MM.1S (cell line): ENCODE results near the gene PPP1R13B.

Experiments used
- DNase-seq: peaks from one replicate; pipeline ENCODE4 v3.0.0-alpha.2; 2015
- H2AFZ ChIP-seq: fragments of 300-600 bp; sonication (generic); 2 replicates; pipeline ENCODE4 v1.6.0; 2016; ENCODE audit warnings: antibody characterized with exemption, low read length
- H3F3A ChIP-seq: fragments of 300-600 bp; sonication (generic); 2 replicates; pipeline ENCODE4 v1.6.1; 2016; ENCODE audit warnings: mild to moderate bottlenecking, antibody characterized with exemption, low read length, moderate library complexity, mixed read lengths; ENCODE audit not compliant: insufficient read depth
- H3K27ac ChIP-seq: fragments of 300-600 bp; sonication (generic); 2 replicates; pipeline ENCODE4 v1.5.1; 2016; ENCODE audit warnings: mild to moderate bottlenecking, low read length
- H3K27me3 ChIP-seq: fragments of 300-600 bp; sonication (generic); replicated peaks from 2 replicates; pipeline ENCODE4 v1.6.0; 2016; ENCODE audit warnings: low read length; ENCODE audit not compliant: insufficient read depth
- H3K36me3 ChIP-seq: fragments of 300-600 bp; sonication (generic); replicated peaks from 2 replicates; pipeline ENCODE4 v1.6.1; 2016; ENCODE audit warnings: mild to moderate bottlenecking, low read length, mixed read lengths; ENCODE audit not compliant: insufficient read depth
- H3K4me1 ChIP-seq: fragments of 300-600 bp; sonication (generic); 2 replicates; pipeline ENCODE4 v1.6.1; 2016; ENCODE audit warnings: low read length, mixed read lengths
- H3K4me2 ChIP-seq: fragments of 300-600 bp; sonication (generic); 2 replicates; pipeline ENCODE4 v1.6.0; 2016; ENCODE audit warnings: low read depth, low read length
- H3K4me3 ChIP-seq: fragments of 300-600 bp; sonication (generic); 2 replicates; pipeline ENCODE4 v1.5.1; 2016; ENCODE audit warnings: low read length, mixed read lengths
- H3K79me2 ChIP-seq: fragments of 300-600 bp; sonication (generic); 2 replicates; pipeline ENCODE4 v1.6.1; 2016; ENCODE audit warnings: mixed run types, low read length, mixed read lengths
- H3K9ac ChIP-seq: fragments of 300-600 bp; sonication (generic); 2 replicates; pipeline ENCODE4 v1.6.1; 2016; ENCODE audit warnings: low read length, mixed read lengths
- H3K9me2 ChIP-seq: fragments of 300-600 bp; sonication (generic); replicated peaks from 2 replicates; pipeline ENCODE4 v1.6.1; 2016; ENCODE audit warnings: mild to moderate bottlenecking, low read length, mixed read lengths; ENCODE audit not compliant: insufficient read depth
- H3K9me3 ChIP-seq: fragments of 300-600 bp; sonication (generic); replicated peaks from 2 replicates; pipeline ENCODE4 v1.6.1; 2016; ENCODE audit warnings: mild to moderate bottlenecking, low read length, mixed read lengths; ENCODE audit not compliant: insufficient read depth
- H4K20me1 ChIP-seq: fragments of 300-600 bp; sonication (generic); 2 replicates; pipeline ENCODE4 v1.6.1; 2016; ENCODE audit warnings: mild to moderate bottlenecking, low read length, moderate library complexity, mixed read lengths; ENCODE audit not compliant: insufficient read depth
- CTCF ChIP-seq: fragments of 300-600 bp; sonication (generic); IDR thresholded peaks from 2 replicates; pipeline ENCODE4 v1.5.1; 2016; ENCODE audit warnings: antibody characterized with exemption, low read length, mixed read lengths
- EZH2 ChIP-seq: fragments of 300-600 bp; sonication (generic); optimal IDR thresholded peaks from 2 replicates; pipeline ENCODE3; 2017; ENCODE audit warnings: low read depth, mild to moderate bottlenecking, antibody characterized with exemption, low read length, mixed read lengths
- EZH2phosphoT487 ChIP-seq: fragments of 300-600 bp; sonication (generic); IDR thresholded peaks from 2 replicates; pipeline ENCODE4 v1.6.1; 2018; ENCODE audit warnings: antibody characterized with exemption, low read length

Gene PPP1R13B

GRCh38 chr14:103741876-103742275 is 105.5 kb downstream of the PPP1R13B start:
- H3K79me2 ChIP-seq: no peaks in the 10 kb centered on the region
- no peak overlapping the region for H3K4me2 ChIP-seq
- TF ChIP-seq EZH2phosphoT487 (no peak), EZH2 (no peak), CTCF (no peak)

GRCh38 chr14:103740991-103741689 is 106.2 kb downstream of the PPP1R13B start:
- Histone ChIP-seq H3K9me3 (no peaks in the 10 kb centered on the region), H3K4me1 (no peaks in the 10 kb centered on the region), H3K27me3 (no peaks in the 10 kb centered on the region), H4K20me1 (no peaks in the 10 kb centered on the region), H3K4me2 (no peak overlapping the region), H3K4me3 (no peak overlapping the region), H3K27ac (no peak overlapping the region), H3K79me2 (no peaks in the 10 kb centered on the region), H3K36me3 (no peaks in the 10 kb centered on the region), H3F3A (no peaks in the 10 kb centered on the region), H3K9me2 (no peaks in the 10 kb centered on the region), H2AFZ (no peak overlapping the region), H3K9ac (no peak overlapping the region)
- no peak for DNase-seq
- TF ChIP-seq EZH2 (no peak), EZH2phosphoT487 (no peak), CTCF (no peak)

More at GRCh38 chr14:103741876-103742275, 105.5 kb downstream of the PPP1R13B start:
- no peaks in the 10 kb centered on the region for H3K4me1 ChIP-seq
- H3K9ac ChIP-seq: no peak overlapping the region
- H3K4me3 ChIP-seq: no peak overlapping the region
- H3F3A ChIP-seq: no peaks in the 10 kb centered on the region
- H3K27me3 ChIP-seq: no peaks in the 10 kb centered on the region
- H2AFZ ChIP-seq: no peak overlapping the region
- H3K36me3 ChIP-seq: no peaks in the 10 kb centered on the region
- H3K27ac ChIP-seq: no peak overlapping the region
- H4K20me1 ChIP-seq: no peaks in the 10 kb centered on the region
- H3K9me3 ChIP-seq: no peaks in the 10 kb centered on the region
- DNase-seq: no peak
- H3K9me2 ChIP-seq: no peaks in the 10 kb centered on the region

DNA sequence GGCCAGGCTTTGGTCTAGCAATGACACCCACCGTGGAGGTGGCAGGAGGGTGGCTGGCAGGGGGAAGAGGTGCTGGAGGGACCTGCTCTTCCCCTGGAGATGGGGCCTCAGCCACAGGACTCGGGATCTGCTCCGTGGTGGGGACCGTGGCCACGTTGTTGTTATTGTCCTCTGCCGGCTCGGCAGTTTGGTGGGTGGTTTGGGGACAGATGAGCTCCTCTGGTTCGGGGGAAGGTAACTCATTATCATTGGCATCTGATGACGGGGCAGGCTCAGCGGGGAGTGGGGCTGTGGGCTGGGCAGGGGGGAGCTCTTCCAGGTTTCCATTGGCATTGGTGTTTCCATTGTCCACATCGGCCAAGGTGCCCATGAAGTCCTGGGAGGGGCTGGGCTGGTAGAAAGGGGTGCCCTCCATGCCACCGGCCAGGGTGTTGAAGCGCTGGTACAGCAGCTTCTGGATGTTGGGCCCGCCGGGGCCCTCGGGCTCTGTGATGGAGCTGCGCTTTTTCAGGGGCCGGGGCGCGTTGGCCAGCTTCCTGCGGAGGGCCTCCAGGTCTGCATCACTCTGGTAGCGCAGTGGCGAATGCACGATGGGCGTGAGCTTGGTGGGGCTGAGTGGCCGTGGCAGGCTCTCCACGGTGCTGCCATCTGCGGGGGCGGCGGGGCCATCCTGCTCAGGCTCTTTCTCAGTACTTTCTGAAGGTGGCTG is 107.4 kb downstream of the PPP1R13B start:
- Histone ChIP-seq H3K9me3 (no peaks in the 10 kb centered on the region), H4K20me1 (no peaks in the 10 kb centered on the region), H2AFZ (no peak overlapping the region), H3K27ac (no peak overlapping the region), H3K4me3 (no peak overlapping the region), H3K79me2 (no peaks in the 10 kb centered on the region), H3K4me1 (no peaks in the 10 kb centered on the region), H3K9me2 (no peaks in the 10 kb centered on the region), H3K27me3 (no peaks in the 10 kb centered on the region), H3F3A (no peaks in the 10 kb centered on the region), H3K4me2 (no peak overlapping the region), H3K36me3 (no peaks in the 10 kb centered on the region), H3K9ac (no peak overlapping the region)
- DNase-seq: no peak
- TF ChIP-seq EZH2phosphoT487 (no peak), CTCF (no peak), EZH2 (no peak)
